ENCODE data around the gene C9.

Gene C9

GRCh38 chr5:39400713-39401578 is 36.7 kb upstream of the C9 start:
- no peak for TF ChIP-seq CTCF (IDR thresholded peaks at IDR 0.05)

- TF ChIP-seq CTCF (IDR thresholded peaks at IDR 0.05), result no peak
These were observed 35.1 kb upstream of the C9 start for GRCh38 chr5:39399135-39400036.

GRCh38 chr5:39396843-39397242 is 32.5 kb upstream of the C9 start:
- no peak for TF ChIP-seq CTCF (IDR thresholded peaks at IDR 0.05)

GRCh38 chr5:39395521-39395920 is 31.2 kb upstream of the C9 start:
- TF ChIP-seq CTCF (IDR thresholded peaks at IDR 0.05), result no peak

GRCh38 chr5:39394946-39395345 is 30.7 kb upstream of the C9 start:
- TF ChIP-seq CTCF (IDR thresholded peaks at IDR 0.05), result no peak

GRCh38 chr5:39390945-39391344 is 26.6 kb upstream of the C9 start:
- no peak for TF ChIP-seq CTCF (IDR thresholded peaks at IDR 0.05)

GRCh38 chr5:39387293-39387692 is 23.0 kb upstream of the C9 start:
- TF ChIP-seq CTCF (IDR thresholded peaks at IDR 0.05), result no peak

All from LNCAP (cell line).